PC-3 (cell line): ENCODE data around the gene NCOA1. TPM values are rescaled to one million over a fixed set of nuclear protein-coding genes. Genes with fewer than 3 reads are reported as not detected.

ENCODE experiments used
- ATAC-seq: fragments of 200-7000 bp; cut with Tn5 transposase; 2 replicates; pipeline ENCODE4 v1.9.1; 2020; ENCODE audit warnings: mild to moderate bottlenecking, moderate library complexity
- BruUV-seq: library from RNA; stranded (reverse); fragments of 400-500 nt; replicated peaks from 2 replicates; lab custom pipeline; 2021; lab: Mats Ljungman, UMichigan
- CTCF ChIA-PET: fragments of 300-600 bp; sonication (Branson Sonifier 250); formaldehyde crosslinking; loops from one replicate; lab custom pipeline; 2022; ENCODE audit warnings: antibody characterized with exemption; lab: Charles Lee
- POLR2A ChIA-PET: fragments of 300-600 bp; sonication (Branson Sonifier 250); formaldehyde crosslinking; loops from one replicate; lab custom pipeline; 2022; ENCODE audit warnings: antibody characterized with exemption; ENCODE audit not compliant: unreplicated experiment; lab: Charles Lee
- DNase-seq: peaks from one replicate; pipeline ENCODE4 v3.0.0-alpha.2; 2015
- H2AFZ ChIP-seq: fragments of 300-600 bp; sonication (generic); 2 replicates; pipeline ENCODE4 v1.6.0; 2016; ENCODE audit warnings: antibody characterized with exemption, low read length
- H3F3A ChIP-seq: fragments of 300-600 bp; sonication (generic); one replicate; pipeline ENCODE4 v1.6.0; 2017; ENCODE audit warnings: antibody characterized with exemption, low read length, control low read depth, mild to moderate bottlenecking; ENCODE audit not compliant: unreplicated experiment
- H3K27ac ChIP-seq: fragments of 300-600 bp; sonication (generic); 2 replicates; pipeline ENCODE4 v1.5.1; 2016; ENCODE audit warnings: mild to moderate bottlenecking, low read length
- H3K27me3 ChIP-seq: fragments of 300-600 bp; sonication (generic); 2 replicates; pipeline ENCODE4 v1.6.1; 2016; ENCODE audit warnings: low read length, mixed read lengths
- H3K36me3 ChIP-seq: fragments of 300-600 bp; sonication (generic); 2 replicates; pipeline ENCODE4 v1.6.1; 2016; ENCODE audit warnings: low read depth, mixed run types, low read length, mixed read lengths
- H3K4me1 ChIP-seq: fragments of 300-600 bp; sonication (generic); 2 replicates; pipeline ENCODE4 v1.5.1; 2016; ENCODE audit warnings: low read length; ENCODE audit not compliant: insufficient read depth
- H3K4me2 ChIP-seq: fragments of 300-600 bp; sonication (generic); 2 replicates; pipeline ENCODE4 v1.6.0; 2016; ENCODE audit warnings: low read length
- H3K4me3 ChIP-seq: fragments of 300-600 bp; sonication (generic); 2 replicates; pipeline ENCODE4 v1.5.1; 2016; ENCODE audit warnings: mild to moderate bottlenecking, low read length, mixed read lengths
- H3K79me2 ChIP-seq: fragments of 300-600 bp; sonication (generic); 2 replicates; pipeline ENCODE4 v1.6.1; 2017; ENCODE audit warnings: low read length, mixed read lengths
- H3K9ac ChIP-seq: fragments of 300-600 bp; sonication (generic); 2 replicates; pipeline ENCODE4 v1.6.0; 2016; ENCODE audit warnings: mild to moderate bottlenecking, low read length
- H3K9me2 ChIP-seq: fragments of 300-600 bp; sonication (generic); replicated peaks from 2 replicates; pipeline ENCODE4 v1.6.1; 2016; ENCODE audit warnings: mixed run types, low read length, mixed read lengths
- H3K9me3 ChIP-seq: fragments of 300-600 bp; sonication (generic); 2 replicates; pipeline ENCODE4 v1.6.1; 2016; ENCODE audit warnings: low read length, mixed read lengths
- H4K20me1 ChIP-seq: fragments of 300-600 bp; sonication (generic); 2 replicates; pipeline ENCODE4 v1.6.1; 2016; ENCODE audit warnings: low read length, mixed read lengths
- EZH2 ChIP-seq: fragments of 300-600 bp; sonication (generic); IDR thresholded peaks from one replicate; pipeline ENCODE4 v1.6.1; 2017; ENCODE audit warnings: antibody characterized with exemption, mild to moderate bottlenecking, low read length; ENCODE audit not compliant: unreplicated experiment
- EZH2phosphoT487 ChIP-seq: fragments of 300-600 bp; sonication (generic); IDR thresholded peaks from 2 replicates; pipeline ENCODE4 v1.6.1; 2018; ENCODE audit warnings: mild to moderate bottlenecking, antibody characterized with exemption, low read length, borderline replicate concordance
- intact Hi-C: fragments of 100-400 bp; cut with micrococcal nuclease; formaldehyde crosslinking; loops from 2 replicates; pipeline ENCODE4 v1.9.0; 2023
- total RNA-seq: library from RNA; depleted of rRNA; stranded (reverse); fragments of >200 nt; gene quantifications from 2 replicates; pipeline ENCODE4 v1.2.3, GENCODE V29; 2014
- TF ChIP-seq, protein P1 (sequence below): fragments of 300-600 bp; sonication (generic); conservative IDR thresholded peaks from 2 replicates; pipeline ENCODE4 v1.5.1; 2017; ENCODE audit warnings: antibody characterized with exemption, low read depth, mild to moderate bottlenecking, low read length

The NCOA1 gene
- total RNA-seq, 1 experiment from 2014 or later: 7.5 TPM

DNA sequence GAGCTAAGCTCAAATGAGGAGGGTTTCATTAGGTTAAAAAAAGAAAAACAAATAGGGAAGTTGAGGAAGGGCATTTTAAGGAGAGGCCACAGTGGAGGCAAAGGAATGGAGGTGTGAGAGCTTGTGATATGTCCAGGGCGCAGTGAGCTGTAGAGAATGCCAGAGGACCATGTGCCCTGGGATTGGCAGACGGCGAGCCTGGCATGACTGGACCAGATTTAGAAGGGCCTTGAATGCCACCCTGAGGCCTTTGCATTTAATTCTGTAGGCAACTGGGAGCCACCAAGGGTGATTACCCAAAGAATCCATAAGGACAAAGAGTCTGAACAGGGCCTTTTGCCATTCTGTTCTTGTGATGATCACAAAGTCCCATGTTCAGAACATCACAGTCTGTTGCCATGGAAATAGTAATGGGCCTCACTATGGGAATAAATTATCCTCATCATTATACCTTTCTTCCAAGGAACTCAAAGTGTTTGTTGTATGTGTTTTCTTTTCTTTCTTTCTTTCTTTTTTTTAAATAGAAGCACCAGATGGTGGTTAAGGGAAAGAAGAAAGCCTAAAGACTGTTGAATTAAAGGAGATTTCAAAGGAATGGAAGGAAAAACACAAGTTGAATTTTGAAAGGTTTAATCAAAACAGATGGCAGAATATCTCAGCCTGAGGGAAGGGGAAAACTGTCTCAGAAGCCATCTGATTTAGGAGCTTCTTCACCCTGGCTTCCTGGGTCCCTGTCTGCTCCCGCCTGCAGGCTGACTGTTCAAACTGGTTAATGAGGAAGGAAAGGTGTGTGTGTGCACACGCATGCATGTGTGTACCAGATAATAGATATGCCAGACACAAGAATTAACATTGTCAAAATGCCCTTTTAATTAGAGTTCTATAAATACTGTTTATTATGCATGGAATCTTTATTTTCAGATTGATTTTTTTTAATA, 31.6 kb upstream of the NCOA1 start:
- TF ChIP-seq EZH2 (no peak), EZH2phosphoT487 (no peak)
- TF ChIP-seq, protein P1, sequence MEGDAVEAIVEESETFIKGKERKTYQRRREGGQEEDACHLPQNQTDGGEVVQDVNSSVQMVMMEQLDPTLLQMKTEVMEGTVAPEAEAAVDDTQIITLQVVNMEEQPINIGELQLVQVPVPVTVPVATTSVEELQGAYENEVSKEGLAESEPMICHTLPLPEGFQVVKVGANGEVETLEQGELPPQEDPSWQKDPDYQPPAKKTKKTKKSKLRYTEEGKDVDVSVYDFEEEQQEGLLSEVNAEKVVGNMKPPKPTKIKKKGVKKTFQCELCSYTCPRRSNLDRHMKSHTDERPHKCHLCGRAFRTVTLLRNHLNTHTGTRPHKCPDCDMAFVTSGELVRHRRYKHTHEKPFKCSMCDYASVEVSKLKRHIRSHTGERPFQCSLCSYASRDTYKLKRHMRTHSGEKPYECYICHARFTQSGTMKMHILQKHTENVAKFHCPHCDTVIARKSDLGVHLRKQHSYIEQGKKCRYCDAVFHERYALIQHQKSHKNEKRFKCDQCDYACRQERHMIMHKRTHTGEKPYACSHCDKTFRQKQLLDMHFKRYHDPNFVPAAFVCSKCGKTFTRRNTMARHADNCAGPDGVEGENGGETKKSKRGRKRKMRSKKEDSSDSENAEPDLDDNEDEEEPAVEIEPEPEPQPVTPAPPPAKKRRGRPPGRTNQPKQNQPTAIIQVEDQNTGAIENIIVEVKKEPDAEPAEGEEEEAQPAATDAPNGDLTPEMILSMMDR: no peak
- CTCF ChIA-PET: no interaction called here
- ATAC-seq: no peak
- H3K4me2 ChIP-seq: no peak overlapping the region
- H3K9ac ChIP-seq: no peak overlapping the region
- intact Hi-C loops: no loop called here
- H3K27me3 ChIP-seq: no peaks in the 10 kb centered on the region
- no peaks in the 10 kb centered on the region for H3K79me2 ChIP-seq
- no peak for DNase-seq
- H3K27ac ChIP-seq: no peak overlapping the region
- H3K4me1 ChIP-seq: peaks cover 13% of the 10 kb centered on the region
- H4K20me1 ChIP-seq: no peaks in the 10 kb centered on the region
- no peaks in the 10 kb centered on the region for H3K9me2 ChIP-seq
- H3K9me3 ChIP-seq: no peaks in the 10 kb centered on the region
- no peak overlapping the region for H2AFZ ChIP-seq
- POLR2A ChIA-PET: interaction anchor here (0.5 kb wide), 1 partner anchor 436 kb away, joined by 5 read pairs; no protein-coding TSS in a partner anchor
- no peaks in the 10 kb centered on the region for H3K36me3 ChIP-seq
- H3F3A ChIP-seq: no peaks in the 10 kb centered on the region
- no TSS peak for BruUV-seq
- H3K4me3 ChIP-seq: no peak overlapping the region

DNA sequence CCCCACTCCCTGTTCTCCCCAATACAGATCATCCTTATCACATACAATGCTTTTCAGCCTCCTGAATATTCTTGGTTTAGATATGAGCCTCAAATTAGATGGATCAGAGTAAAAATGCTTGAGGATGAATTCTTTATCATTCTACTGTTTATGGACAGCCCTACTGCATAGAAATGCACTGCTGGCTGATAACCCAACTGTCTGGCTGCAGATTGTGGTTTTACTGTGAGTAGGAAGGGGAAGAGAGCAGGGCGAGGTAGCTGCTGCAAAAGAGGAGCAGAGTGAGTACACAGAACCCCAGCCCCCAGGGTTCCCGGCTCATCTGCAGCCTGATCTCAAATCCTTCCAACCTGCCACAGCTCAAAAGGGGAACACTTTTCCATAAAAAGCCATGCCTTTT, 29.4 kb upstream of the NCOA1 start:
- BruUV-seq: no TSS peak
- DNase-seq (no peak), ATAC-seq (no peak)
- Histone ChIP-seq H3K9me2 (no peaks in the 10 kb centered on the region), H3K9me3 (no peaks in the 10 kb centered on the region), H3K36me3 (no peaks in the 10 kb centered on the region), H3K4me1 (peaks cover 5% of the 10 kb centered on the region), H4K20me1 (no peaks in the 10 kb centered on the region), H3K27me3 (no peaks in the 10 kb centered on the region), H2AFZ (no peak overlapping the region), H3F3A (no peaks in the 10 kb centered on the region), H3K79me2 (no peaks in the 10 kb centered on the region), H3K9ac (no peak overlapping the region), H3K27ac (no peak overlapping the region), H3K4me3 (no peak overlapping the region), H3K4me2 (no peak overlapping the region)
- intact Hi-C loops: no loop called here
- ChIA-PET CTCF (no interaction called here), POLR2A (no interaction called here)
- TF ChIP-seq, protein P1: no peak
- TF ChIP-seq EZH2 (no peak), EZH2phosphoT487 (no peak)

DNA sequence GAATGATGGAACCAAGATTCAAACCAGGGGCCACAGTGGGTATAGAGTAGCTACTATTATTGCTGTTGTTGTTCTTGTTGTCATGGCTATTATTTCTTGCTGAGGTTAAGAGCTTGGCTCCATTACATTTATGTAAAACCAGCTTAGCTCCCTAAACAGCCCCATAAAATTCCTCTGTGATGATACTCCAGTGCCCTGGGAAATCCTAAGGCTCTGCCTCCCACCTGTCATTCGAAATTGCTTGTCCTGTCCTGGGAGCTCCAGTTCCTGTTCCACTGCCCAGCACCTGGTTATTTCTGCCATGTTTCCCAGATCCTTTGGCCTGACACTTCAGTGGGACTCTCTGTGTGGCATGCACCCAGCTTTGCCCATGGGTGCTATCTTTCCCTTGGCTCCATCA, 27.8 kb upstream of the NCOA1 start:
- no peaks in the 10 kb centered on the region for H3K4me1 ChIP-seq
- H3K4me3 ChIP-seq: no peak overlapping the region
- DNase-seq (peak; percentile 7), ATAC-seq (no peak)
- H4K20me1 ChIP-seq: no peaks in the 10 kb centered on the region
- ChIA-PET CTCF (no interaction called here), POLR2A (no interaction called here)
- H3F3A ChIP-seq: no peaks in the 10 kb centered on the region
- H3K79me2 ChIP-seq: no peaks in the 10 kb centered on the region
- TF ChIP-seq EZH2 (no peak), EZH2phosphoT487 (no peak)
- TF ChIP-seq, protein P1: no peak
- no peak overlapping the region for H3K4me2 ChIP-seq
- no peak overlapping the region for H3K27ac ChIP-seq
- intact Hi-C loops: no loop called here
- no peak overlapping the region for H2AFZ ChIP-seq
- no peaks in the 10 kb centered on the region for H3K9me3 ChIP-seq
- no peaks in the 10 kb centered on the region for H3K9me2 ChIP-seq
- no peaks in the 10 kb centered on the region for H3K27me3 ChIP-seq
- BruUV-seq: no TSS peak
- no peaks in the 10 kb centered on the region for H3K36me3 ChIP-seq
- no peak overlapping the region for H3K9ac ChIP-seq
